ENCODE data around the gene ADGRG6. TPM values are rescaled to one million over a fixed set of nuclear protein-coding genes. Genes with fewer than 3 reads are reported as not detected.
A peak's percentile ranks its signal among the peaks of the same experiment; 100 is the strongest.

Gene ADGRG6
- 1.7 to 2.5 TPM (median 2.5 TPM) in 3 replicates for total RNA-seq
- long read RNA-seq, partial matches to known transcripts, result 1 of 2 reads
- long read RNA-seq, other reads (novel, unspliced or antisense), result 1 of 2 reads

DNA sequence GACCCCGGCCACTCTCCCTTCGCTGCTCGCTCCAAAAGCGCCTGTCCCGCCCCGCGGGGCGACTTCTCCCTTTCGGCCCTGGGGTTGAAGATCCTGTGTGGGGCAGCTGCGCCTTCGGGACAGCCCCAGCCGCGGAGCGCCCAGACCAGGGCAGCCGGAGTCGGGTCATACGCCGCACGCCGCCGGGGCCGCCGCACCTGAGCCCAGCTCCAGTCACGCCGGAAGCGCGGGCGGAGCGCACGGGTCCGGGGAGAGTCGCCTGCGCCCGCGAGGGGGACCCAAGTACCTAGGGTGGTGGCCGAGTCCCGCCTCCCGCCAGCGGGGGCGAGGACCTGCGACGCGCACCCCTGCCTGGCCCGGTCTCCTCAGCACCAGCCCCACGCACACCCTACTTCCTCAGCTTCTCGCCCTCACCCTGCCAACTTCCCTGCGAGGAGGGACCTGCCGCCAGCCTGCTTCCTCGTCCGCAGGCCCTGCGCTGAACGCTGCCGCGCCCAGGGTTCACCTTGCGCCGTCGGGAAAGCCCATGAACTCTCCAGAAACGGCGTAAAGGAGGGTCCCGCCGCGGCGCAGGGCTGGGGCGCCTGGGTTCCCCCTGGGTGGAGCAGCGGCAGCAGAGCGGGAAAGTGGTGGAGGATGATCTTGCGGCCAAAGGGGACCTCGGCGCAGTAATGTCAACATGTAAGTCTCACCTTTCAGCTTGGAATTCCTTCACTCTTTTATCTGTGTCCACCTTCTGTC lies at the start of gene ADGRG6:
Gene ADGRG6 (plus strand): TSS at position 357 of the 741 bp plus-strand sequence. CDS start 323 bp downstream, at position 680.
- no peak for DNase-seq (ENCODE audit: low spot score)
- Mint-ChIP-seq H3K27me3 (ENCODE audit: low read depth) (peaks cover 2% of the 10 kb centered on the region), H3K27ac (ENCODE audit: unreplicated experiment) (peak within 1 kb of the TSS; percentile 62), H3K36me3 (ENCODE audit: low read depth) (no peaks in the 10 kb centered on the region), H3K9me3 (ENCODE audit: low read depth) (no peaks in the 10 kb centered on the region), H3K4me1 (ENCODE audit: low read depth) (peaks cover 23% of the 10 kb centered on the region), H3K4me3 (ENCODE audit: unreplicated experiment) (peak within 1 kb of the TSS; percentile 76)
- TF ChIP-seq, protein P1, sequence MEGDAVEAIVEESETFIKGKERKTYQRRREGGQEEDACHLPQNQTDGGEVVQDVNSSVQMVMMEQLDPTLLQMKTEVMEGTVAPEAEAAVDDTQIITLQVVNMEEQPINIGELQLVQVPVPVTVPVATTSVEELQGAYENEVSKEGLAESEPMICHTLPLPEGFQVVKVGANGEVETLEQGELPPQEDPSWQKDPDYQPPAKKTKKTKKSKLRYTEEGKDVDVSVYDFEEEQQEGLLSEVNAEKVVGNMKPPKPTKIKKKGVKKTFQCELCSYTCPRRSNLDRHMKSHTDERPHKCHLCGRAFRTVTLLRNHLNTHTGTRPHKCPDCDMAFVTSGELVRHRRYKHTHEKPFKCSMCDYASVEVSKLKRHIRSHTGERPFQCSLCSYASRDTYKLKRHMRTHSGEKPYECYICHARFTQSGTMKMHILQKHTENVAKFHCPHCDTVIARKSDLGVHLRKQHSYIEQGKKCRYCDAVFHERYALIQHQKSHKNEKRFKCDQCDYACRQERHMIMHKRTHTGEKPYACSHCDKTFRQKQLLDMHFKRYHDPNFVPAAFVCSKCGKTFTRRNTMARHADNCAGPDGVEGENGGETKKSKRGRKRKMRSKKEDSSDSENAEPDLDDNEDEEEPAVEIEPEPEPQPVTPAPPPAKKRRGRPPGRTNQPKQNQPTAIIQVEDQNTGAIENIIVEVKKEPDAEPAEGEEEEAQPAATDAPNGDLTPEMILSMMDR (IDR thresholded peaks at IDR 0.05), result peak; percentile 38

DNA sequence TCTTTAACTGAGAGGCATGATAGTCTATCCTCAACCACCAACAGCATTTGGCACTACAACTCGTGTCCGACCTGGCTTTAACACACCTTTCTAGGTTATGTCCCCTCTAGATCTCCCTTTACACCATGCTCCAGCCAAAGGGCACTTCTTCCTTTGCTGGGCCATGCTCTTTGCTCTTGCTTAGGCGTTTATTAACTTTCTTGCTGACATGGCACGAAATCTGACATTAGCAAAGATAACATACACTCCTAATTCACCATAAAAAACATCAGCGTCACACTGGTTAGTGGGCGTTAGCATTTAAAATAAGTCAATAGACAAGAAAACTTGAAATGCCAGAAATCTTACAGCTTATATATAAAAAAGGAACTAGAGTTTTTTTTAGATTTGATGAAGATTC lies 47.3 kb upstream of the ADGRG6 start:
- H3K4me1 Mint-ChIP-seq (ENCODE audit: low read depth), result peaks cover 12% of the 10 kb centered on the region
- DNase-seq (ENCODE audit: low spot score), result no peak
- H3K27me3 Mint-ChIP-seq (ENCODE audit: low read depth), result no peaks in the 10 kb centered on the region
- H3K27ac Mint-ChIP-seq (ENCODE audit: unreplicated experiment), result no peak overlapping the region
- no peaks in the 10 kb centered on the region for H3K9me3 Mint-ChIP-seq (ENCODE audit: low read depth)
- TF ChIP-seq, protein P1 (IDR thresholded peaks at IDR 0.05), result no peak
- no peak overlapping the region for H3K4me3 Mint-ChIP-seq (ENCODE audit: unreplicated experiment)
- H3K36me3 Mint-ChIP-seq (ENCODE audit: low read depth), result no peaks in the 10 kb centered on the region

DNA sequence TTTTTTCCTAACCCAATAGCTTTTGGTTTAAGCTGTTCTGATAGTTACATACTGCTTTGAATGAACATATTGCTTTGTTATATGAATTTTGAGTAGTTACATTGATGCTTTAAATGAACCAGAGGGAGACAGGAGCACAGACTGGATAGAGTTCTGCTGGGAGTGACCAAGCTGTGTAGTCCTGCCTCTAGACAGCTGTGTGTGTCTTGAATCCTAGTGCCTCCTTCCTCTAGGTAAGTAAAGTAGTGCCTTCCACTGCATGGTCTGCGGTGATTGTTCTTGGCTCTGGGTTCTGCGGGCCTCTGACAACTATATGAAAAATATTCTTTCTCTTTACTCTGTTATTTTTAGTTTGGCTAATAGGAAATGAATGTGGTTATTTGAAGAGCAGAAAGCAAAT lies 46.0 kb upstream of the ADGRG6 start:
- no peak for DNase-seq (ENCODE audit: low spot score)
- no peaks in the 10 kb centered on the region for H3K27me3 Mint-ChIP-seq (ENCODE audit: low read depth)
- H3K4me1 Mint-ChIP-seq (ENCODE audit: low read depth), result peaks cover 12% of the 10 kb centered on the region
- TF ChIP-seq, protein P1 (IDR thresholded peaks at IDR 0.05), result no peak
- H3K9me3 Mint-ChIP-seq (ENCODE audit: low read depth), result no peaks in the 10 kb centered on the region
- no peak overlapping the region for H3K4me3 Mint-ChIP-seq (ENCODE audit: unreplicated experiment)
- peak overlapping the region; percentile 41 for H3K27ac Mint-ChIP-seq (ENCODE audit: unreplicated experiment)
- no peaks in the 10 kb centered on the region for H3K36me3 Mint-ChIP-seq (ENCODE audit: low read depth)

DNA sequence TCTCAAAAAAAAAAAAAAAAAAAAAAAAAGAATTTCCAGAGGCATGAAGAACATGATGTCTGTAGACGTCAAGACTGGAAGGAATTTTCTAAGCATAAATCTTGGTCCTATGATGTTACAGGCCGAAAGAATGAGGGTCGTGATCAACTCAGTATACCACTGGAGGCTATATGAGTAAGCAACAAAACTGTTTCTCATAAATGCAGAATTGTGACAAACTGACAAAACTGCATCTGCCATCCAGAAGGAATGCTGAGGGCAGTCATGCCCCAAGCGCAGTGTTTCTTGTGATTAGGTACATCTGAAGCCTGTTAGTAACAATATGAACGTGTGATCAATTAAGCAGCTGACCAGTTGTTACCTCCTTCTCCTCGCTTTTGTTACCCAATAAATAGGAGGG lies 43.5 kb upstream of the ADGRG6 start:
- no peaks in the 10 kb centered on the region for H3K9me3 Mint-ChIP-seq (ENCODE audit: low read depth)
- TF ChIP-seq, protein P1 (IDR thresholded peaks at IDR 0.05), result no peak
- H3K27me3 Mint-ChIP-seq (ENCODE audit: low read depth), result no peaks in the 10 kb centered on the region
- no peak overlapping the region for H3K4me3 Mint-ChIP-seq (ENCODE audit: unreplicated experiment)
- no peak overlapping the region for H3K27ac Mint-ChIP-seq (ENCODE audit: unreplicated experiment)
- no peak for DNase-seq (ENCODE audit: low spot score)
- peaks cover 12% of the 10 kb centered on the region for H3K4me1 Mint-ChIP-seq (ENCODE audit: low read depth)
- H3K36me3 Mint-ChIP-seq (ENCODE audit: low read depth), result no peaks in the 10 kb centered on the region

GRCh38 chr6:142258757-142259156 lies 43.0 kb upstream of the ADGRG6 start:
- Mint-ChIP-seq H3K4me3 (ENCODE audit: unreplicated experiment) (no peak overlapping the region), H3K36me3 (ENCODE audit: low read depth) (no peaks in the 10 kb centered on the region), H3K27me3 (ENCODE audit: low read depth) (no peaks in the 10 kb centered on the region), H3K4me1 (ENCODE audit: low read depth) (peaks cover 12% of the 10 kb centered on the region), H3K27ac (ENCODE audit: unreplicated experiment) (no peak overlapping the region), H3K9me3 (ENCODE audit: low read depth) (no peaks in the 10 kb centered on the region)
- TF ChIP-seq, protein P1 (IDR thresholded peaks at IDR 0.05), result no peak
- DNase-seq (ENCODE audit: low spot score), result no peak
